NOMO-1 treated with DMSO at 0.1 percent for 48 hours (cell line): ENCODE measurements around the gene CNTRL.
A peak's percentile ranks its signal among the peaks of the same experiment; 100 is the strongest.

Experiments
- DNase-seq: peaks from one replicate; lab custom pipeline; 2025; ENCODE audit not compliant: unreplicated experiment; lab: John Stamatoyannopoulos, UW

CNTRL gene

DNA sequence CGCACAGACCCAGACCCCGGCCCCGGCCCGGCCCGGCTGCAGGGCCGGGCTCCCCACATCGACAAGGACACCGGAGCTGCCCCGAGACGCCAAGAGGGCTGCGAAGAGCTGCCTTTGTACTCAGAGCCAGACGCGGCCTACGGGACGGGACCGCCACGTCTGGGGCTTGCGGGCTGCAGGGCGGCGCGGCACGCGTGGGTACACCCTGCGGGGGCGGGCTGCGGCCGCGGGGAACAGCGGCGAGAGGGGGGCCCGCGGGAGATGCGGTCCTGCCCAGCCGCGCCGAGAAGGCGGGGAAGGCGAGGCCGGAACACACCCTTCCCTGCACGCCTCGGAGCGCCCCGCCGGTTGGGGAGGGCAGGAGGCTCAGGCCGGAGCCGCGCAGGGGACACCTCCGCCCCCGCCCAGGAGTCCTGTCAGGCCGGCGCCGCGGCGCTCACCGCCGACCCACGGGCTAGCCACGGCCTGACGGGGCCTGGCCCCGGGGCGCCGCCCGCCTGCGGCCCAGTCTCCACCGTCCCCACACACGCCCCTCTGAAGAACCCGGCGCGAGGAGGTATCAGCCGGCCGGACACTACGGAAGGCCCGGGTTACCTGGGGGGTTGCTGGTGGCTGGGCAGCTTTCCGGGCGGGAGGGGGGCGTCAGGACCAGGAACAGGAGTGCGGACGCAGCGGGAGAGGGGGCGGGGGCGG is 126.4 kb downstream of the CNTRL start:
- DNase-seq = no peak

DNA sequence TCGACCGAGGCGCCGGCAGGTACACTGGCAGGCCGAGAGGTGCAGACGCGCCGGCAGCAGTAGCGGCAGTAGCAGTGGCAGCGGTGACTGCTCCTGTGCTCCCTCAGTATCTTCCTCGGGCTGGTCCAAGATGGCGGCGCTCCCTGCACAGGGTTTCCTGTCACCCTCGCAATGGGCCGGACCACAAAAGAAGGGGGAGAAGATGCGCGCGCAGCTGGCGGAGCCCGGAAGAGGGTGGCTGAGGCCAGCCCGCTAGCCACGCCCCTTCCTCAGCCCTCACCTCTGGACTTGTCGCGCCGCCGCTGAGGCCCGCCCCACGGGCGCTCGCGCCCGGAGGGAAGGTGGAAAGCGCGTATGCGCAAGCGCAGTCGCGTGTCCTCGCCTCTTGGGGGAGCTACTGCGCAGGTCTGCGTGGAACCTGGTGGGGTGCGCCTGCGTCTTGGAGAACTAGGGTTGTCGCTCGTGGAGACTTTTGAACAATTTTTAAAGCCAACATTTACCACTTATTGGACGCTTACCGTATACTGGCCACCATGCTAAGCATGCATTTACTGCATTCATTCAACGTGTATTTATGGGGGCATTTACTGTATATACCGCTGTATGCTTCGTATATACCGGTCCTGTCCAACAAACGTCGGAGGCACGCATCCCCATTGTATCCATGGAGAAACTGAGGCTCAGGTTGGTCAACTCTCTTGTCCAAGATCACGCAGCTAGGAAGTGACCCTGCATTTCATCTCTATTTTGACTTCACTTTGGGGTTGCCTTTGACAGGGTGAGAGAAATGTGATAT is 127.2 kb downstream of the CNTRL start, which contains the start of gene RAB14:
RAB14 (minus strand) TSS at position 132 of the 796 bp plus-strand sequence. CDS start 8,457 bp downstream, outside the sequence.
- DNase-seq = peak; percentile 99

DNA sequence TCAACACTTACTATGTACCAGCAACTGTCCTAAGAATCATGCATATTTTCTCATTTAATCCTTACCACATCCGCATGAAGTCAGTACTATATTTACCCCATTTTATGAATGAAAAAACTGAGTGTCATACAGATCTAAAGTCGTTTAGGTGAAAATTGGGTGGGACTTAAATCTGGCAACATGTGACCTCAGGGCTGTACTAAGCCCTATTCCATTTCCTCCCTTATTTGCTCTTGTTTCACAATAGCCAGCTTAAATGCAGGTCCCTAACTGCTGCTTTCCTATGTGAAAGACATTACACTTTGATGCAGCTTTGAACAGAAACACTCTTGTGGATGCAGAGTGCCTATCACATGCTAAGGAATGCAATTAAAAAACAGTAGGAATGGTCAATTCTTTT is 129.4 kb downstream of the CNTRL start:
- DNase-seq = peak; percentile 61

DNA sequence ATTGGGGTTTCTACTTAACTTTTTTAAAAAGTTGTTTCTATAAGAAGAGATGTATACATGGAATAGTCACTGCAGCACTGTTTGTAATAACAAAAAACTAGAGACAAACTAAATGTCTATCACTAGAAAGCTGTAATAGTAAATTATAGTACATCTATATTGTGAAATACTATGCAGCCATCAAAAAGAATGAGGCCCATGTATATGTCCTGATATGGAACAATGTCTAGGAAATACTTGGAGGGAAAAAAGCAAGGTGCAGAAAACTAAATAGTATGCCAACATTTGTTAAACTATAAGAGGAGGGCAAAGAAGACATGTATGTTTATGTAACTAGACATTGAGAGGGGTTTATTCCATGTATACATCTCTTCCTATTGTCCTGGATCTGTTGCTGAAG is 129.9 kb downstream of the CNTRL start:
- no peak for DNase-seq

DNA sequence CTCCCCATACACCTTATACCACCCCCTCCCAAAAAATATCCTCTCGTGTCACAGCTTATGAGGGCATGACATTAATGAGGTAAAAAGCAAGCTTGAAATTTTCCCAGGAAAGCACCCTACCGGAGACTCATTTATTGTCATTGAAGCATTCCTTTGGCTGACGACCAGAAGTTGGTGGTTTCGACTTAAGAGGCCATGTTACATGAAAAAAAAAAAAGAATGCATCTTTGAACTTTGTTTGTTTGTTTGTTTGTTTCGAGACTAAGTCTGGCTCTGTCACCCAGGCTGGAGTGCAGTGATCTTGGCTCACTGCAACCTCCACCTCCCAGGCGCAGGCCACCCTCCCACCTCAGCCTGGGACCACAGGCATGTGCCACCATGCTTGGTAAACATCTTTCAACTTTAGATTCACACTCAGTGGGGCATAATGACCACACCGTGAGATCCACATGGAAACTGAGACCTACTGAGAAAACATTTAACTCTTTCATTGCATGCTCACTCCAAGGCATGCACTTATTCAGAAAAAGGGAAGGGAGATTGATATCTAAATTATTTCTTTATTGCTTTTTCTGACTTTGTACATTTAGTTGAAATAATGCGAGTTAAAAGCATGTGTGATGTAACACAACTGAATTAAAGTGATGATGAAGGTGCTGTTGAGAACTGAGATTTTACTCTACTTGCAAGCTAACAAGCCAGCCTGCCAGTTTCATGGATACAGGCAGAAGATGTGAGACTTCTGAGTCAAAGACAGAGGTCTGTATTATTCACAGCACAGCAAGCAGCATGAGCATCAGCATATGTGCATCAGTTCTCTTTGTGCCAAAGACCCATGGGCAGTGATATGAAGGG is 132.0 kb downstream of the CNTRL start:
- DNase-seq = no peak

DNA sequence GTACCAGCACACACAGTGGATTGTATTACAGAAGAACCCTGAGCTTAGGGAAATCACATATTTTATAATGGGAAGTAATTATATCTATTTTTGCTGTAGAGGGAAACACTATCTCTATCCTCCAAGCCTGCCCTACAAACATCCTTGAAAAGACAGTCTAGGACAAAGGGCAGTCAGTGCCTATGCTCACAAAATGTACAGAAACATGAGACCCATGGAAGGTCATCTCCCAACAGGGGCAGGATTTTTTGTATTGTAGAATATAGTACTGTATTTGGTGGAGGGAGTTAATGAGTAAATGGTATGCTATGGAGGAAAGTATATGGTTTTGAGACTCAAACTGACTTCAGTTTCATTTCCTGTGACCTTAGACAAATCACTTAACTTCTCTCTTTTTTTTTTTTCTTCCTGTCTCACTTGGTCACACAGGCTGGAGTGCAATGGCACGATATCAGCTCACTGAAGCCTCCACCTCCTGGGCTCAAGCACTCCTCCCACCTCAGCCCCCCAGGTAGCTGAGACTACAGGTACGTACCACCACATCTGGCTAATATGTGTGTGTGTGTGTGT is 132.7 kb downstream of the CNTRL start:
- DNase-seq = peak; percentile 80

DNA sequence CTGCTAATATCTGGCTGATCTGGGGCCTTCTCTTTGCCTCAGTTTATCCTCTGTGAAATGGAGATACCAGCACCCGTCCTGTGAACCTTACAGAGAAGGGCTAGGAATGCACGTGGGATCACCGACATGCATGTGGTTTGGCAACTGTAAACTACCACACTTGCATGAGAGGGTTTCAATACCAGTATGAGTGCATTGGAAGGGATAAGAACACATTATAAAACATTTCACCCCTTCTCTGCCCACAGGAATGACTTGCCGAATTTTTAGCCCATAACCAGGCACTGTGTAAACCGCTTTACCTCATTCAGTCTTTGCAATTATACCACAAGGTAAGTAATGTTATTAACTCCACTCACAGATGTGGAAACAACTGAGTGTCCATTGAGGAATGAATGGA is 135.8 kb downstream of the CNTRL start:
- no peak for DNase-seq

DNA sequence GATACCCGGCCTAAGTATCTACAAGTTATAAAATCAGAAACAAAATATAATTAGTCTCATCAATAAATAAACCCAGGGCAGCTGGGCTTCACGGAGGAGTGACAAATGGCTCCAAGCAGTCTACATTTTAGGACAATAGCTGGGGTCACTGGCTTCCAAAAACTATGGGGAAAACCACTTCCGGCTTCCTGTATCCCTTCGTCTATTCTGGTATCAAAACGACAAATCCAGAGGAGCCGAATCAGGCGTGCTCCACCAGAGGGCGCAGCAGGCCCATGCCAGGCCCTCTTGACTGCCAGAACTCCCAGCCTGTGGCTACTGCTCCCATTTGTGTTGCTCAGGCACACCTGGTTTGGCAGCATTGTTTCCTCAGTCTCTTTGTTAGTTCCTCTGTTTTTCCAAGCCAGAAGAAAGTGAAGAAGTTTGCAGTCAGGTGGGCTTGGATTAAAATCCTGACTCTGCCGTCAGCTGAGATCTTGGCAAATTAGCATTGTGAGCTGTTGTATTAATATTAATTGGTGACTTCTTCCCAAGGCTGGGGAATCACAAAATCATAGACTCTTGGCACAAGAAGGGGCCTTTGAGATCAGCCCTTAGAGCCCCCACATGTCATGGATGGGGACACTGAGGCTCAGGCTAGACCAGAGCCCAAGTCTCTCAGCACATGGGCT is 138.5 kb downstream of the CNTRL start:
- peak; percentile 70 for DNase-seq

DNA sequence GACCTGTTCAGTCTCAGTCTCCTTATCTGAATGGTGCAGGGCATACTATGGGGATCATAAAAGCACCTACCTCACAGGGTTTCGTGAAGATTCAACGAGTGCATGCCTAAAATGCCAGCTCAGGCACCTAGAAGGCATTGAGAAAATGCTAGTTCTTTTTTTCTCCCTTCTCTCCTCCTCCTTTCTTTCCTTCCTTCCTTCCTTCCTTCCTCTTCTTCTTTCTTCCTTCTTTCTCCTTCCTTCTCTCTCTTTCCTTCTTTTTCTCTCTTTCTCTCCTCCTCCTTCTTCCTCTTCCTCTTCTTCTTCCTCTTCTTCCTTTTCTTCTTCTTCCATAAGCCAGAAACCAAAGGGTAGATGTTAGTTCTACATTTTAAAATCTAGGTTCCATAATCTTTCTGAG is 139.2 kb downstream of the CNTRL start:
- no peak for DNase-seq

DNA sequence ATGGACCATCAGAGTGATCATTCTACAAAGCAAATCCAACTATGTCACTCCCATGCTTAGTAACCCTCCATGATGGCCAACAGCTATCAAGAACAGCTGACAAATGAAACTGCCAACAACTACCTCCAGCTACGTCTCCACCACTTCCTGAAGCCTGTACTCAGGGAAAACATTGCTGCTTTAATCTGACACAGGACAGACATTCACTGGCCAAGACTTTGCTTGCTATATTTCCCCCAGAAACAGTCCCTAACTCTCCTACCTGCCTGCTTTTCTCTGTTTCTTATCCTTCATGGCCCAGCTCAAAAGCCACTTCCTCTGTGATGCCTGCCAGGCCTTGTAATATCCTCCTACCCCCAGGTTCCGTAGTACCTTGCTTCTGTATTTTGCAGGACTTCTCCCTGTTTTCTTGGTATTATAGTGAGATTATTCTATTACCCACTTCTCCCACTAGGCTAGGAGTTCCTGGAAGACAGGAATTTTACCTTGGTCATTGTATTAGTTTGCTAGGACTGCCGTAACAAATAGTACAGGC is 141.6 kb downstream of the CNTRL start:
- DNase-seq = no peak

DNA sequence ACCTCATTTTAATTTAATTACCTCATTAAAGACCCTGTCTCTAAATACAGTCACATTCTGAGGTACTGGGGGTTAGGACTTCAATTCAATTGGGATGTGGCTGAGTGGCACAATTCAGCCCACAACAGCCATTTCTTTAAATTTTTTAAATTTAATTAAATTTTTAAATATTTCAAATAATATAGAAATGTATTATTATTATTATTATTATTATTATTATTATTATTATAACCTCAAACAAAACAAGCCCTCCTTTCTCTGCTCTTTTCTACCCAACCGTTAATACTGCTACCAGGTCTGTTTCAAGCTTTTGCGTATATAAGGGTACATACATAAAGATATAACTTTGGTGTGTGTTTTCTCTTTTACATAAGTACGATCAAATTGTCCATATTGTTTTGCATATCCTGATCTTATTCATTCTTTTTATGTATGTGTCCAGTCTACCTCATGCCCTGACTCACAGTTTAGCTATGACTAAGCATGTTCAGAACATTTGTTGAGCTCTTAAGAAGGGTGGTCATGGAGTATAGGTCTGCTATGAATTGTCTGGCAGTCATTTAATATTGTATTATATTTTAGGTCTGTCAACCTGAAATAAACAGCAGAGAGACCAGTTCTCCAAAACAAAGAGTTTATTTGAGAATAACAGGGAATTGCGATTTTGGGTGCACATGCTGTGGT is 143.0 kb downstream of the CNTRL start:
- DNase-seq = no peak

DNA sequence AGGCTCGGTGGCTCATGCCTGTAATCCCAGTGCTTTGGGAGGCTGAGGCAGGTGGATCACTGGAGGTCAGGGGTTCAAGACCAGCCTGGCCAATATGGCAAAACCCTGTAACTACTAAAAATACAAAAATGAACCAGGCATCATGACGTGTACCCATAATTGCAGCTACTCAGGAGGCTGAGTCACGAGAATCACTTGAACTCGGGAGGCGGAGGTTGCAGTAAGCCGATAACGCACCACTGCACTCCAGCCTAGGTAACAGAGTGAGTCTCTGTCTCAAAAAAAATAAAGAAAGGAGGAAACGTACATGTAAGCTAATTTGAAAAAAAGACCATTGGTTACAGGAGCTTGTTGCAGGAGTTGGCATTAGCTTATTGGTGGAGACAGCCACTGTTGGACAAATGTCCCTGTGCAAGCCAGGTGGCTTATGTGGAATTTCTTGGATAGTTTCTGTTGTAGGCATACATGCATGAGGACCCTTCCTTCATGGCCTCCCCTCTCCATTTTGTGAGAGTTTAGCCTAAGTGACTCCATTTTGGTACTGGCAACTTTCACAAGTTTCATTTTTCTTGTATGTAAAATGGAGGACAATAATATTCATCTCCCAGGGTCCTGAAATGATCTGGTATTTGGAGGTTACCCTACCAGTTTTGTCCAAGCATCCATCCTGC is 143.7 kb downstream of the CNTRL start:
- no peak for DNase-seq

DNA sequence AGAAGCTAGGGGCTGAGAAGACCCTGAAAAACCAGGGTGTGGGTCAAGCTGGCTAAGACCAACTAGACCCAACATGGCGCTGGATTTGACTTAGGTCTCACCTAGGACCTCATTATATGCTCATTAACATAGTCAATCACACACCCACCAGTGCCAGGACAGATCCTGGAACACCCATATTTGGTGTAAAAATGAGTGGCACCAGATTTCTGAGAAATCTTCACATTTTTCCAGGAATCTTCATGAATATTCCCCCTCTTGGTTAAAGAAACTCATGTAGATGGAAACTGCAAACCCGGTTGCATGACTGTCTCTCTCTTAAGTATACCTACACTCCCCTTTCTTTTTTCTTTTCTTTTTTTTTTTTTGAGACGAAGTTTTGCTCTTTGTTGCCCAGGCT is 144.8 kb downstream of the CNTRL start:
- DNase-seq = no peak

DNA sequence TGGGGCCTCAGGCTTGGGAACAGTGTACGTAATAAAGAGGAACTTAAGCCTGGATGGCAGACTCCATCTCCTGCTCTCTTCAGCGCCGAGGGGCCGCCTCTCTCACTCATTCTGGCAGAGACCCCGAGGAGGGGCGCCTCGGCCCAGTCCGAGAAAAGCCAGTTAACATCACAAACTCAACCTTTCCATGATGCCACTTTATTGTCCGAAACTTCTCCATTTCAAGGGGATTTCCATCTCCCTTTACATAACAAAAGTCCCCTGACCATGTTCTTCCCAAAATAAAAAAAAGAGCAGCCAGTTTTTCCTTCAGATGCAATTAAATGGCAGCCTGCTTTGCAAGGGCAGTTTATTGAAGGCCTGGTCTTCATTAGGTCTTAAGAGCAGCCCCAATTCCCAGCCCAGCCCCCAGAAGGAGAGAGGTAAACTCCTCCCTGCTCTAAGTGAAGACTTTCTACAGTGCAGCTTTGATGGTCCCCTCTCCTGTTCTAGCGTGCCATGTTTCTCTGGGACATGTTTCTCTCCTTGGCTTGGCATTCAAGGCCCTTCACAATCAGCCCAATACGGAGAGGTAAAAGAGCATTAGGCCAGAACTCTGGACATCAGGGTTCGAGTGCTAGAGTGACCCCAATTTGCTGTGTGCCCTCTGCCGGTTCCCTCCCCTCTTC is 146.4 kb downstream of the CNTRL start:
- DNase-seq = no peak

DNA sequence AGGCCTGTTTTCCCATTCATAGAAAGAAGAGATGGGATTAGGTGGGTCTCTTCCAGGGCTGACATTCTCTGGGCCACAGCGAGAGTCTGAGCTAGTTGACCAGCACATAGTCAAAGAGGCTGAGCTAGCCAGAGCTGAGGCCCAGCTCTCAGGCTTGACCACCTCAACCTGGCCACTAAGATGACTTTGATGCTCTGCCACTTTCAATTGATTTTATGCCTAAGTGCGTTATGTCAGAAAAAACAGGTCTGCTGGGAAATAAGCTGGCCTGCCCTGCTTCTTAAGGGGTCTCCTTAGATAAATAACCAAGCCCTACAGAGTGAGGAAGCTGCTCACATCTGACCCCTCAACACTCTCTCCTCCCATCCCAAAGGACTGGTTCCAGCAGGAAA is 146.9 kb downstream of the CNTRL start:
- no peak for DNase-seq

DNA sequence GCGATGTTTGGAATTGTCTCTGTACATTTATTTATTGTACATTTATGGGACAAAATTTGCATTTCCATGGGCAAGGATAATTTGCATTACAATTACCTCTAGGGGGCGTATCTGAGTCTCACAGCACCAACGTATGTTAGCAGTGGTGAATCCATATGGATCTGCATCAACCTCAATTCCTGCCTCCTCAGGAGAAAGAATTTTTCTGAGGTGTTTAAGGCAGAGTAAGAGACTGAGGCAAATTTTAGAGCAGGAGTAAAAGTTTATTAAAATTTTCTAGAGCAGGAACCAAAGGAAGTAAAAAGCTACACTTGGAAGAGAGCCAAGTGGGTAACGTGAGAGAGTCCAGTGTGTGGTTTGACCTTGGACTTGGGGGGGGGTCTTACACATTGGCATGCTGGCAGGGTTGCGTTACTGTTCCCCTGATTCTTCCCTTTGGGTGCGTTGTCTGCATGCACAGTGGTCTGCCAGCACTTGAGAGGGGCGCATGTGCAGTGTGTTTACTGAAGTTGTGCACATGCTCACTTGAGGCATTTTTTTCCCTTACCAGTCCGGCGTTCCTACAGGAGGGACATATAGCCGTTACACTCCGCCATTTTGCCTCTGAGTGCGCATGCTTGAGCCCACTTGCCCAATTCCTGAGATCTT is 147.9 kb downstream of the CNTRL start:
- DNase-seq = peak; percentile 23

DNA sequence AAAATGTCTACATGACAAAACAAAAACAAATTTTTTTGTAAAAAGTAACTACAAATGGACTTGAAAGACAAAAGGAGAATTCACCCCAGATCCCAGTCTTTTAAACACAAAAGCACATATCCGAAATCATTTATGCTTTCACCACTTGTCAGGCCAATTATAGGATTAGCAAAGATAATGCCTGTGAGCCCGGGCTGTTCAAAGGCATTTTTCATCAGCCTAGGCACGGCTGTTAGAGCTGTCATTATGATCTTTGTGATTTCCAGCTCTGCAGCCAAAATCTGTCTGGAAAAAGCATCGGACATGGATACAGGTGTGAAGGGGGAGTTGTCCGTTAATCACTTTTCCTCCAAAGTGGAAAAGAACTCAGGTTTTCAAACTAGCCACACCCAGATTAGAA is 150.5 kb downstream of the CNTRL start:
- no peak for DNase-seq

DNA sequence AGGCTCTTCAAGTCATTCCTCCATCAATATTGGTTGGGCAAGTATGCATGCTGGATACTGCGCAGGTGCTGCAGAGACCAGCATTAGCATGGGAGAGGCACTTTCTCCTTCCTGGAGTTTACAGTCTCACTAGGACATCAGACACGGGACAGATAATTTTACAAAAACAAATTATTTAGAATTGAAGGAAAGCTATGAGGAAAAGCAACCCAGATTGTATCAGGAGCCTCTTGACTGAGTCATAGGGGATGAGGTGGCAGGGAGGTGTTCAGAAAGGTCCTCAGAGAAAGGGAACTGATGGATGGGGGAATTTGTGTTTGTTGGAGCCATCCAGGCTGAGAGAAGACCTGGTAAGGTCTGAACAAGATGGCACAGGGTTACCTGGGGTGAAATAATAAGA is 151.4 kb downstream of the CNTRL start:
- no peak for DNase-seq
